GM12865 (cell line): ENCODE data around the gene RPUSD2.
A peak's percentile ranks its signal among the peaks of the same experiment; 100 is the strongest.

Experiments
- DNase-seq: peaks from one replicate; pipeline ENCODE4 v3.0.0; 2010; ENCODE audit warnings: low read depth
- H3K4me3 ChIP-seq: 2 replicates; pipeline ENCODE4 v1.5.1; 2011; ENCODE audit warnings: mild to moderate bottlenecking, low read depth, low read length, control low read depth
- TF ChIP-seq, protein P1 (sequence below): IDR thresholded peaks from 2 replicates; pipeline ENCODE4 v1.5.1; 2011; ENCODE audit warnings: low read length, control low read depth, low read depth, inconsistent platforms; ENCODE audit not compliant: insufficient read depth; ENCODE audit errors: missing control alignments

The RPUSD2 gene

DNA sequence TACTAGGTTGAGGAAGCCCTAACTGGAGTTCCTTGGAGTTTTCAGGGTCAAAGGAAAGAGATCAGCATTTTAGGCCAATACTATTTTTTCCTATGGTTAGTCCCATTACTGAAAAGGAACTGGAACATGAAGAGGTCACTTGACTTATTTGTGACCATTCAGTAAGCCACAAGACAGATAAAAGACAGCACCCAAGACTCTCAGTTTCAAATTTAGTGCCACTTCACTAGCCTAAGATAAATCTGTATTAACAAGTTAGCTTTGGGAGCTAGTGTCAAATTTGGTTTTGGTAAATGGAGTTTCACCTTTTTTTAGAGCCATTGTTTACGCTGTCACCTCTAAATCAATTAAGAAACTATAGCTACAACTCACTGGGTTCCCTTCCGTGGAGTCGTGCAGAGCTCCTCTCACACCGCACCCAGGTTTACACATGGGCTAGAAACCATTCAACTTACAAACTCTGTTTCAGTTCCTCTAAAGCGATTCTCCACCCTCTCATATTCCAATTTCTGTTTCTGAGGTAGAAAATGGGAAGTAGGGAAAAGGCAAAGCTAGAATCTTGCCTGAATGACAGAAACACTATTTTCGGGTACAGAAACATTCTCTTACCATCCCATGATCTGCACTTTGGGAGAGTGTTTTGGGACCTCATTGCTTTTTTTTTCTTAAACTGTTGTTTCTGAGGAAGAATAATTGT lies 18.6 kb upstream of the RPUSD2 start:
- peak; percentile 94 for DNase-seq
- TF ChIP-seq, protein P1, sequence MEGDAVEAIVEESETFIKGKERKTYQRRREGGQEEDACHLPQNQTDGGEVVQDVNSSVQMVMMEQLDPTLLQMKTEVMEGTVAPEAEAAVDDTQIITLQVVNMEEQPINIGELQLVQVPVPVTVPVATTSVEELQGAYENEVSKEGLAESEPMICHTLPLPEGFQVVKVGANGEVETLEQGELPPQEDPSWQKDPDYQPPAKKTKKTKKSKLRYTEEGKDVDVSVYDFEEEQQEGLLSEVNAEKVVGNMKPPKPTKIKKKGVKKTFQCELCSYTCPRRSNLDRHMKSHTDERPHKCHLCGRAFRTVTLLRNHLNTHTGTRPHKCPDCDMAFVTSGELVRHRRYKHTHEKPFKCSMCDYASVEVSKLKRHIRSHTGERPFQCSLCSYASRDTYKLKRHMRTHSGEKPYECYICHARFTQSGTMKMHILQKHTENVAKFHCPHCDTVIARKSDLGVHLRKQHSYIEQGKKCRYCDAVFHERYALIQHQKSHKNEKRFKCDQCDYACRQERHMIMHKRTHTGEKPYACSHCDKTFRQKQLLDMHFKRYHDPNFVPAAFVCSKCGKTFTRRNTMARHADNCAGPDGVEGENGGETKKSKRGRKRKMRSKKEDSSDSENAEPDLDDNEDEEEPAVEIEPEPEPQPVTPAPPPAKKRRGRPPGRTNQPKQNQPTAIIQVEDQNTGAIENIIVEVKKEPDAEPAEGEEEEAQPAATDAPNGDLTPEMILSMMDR = no peak
- peak overlapping the region; percentile 4 for H3K4me3 ChIP-seq

DNA sequence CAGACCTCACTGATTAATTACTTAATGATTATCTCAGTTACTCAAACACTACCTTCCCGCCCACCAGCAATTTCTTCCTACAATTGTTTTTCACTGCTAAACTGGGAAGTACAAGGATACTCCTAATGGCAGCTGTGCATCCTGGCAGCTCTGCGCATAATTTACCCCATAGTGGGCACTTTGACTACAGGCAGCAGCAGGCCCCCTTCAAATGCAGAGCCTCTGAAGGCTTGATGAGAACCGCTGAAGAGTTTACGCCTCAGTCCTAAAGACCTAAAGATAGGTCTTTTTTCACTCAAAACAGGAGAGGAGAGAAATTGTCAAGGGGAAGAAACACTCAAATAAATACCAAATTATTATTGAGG lies 15.0 kb upstream of the RPUSD2 start:
- peak overlapping the region; percentile 53 for H3K4me3 ChIP-seq
- TF ChIP-seq, protein P1 = no peak

DNA sequence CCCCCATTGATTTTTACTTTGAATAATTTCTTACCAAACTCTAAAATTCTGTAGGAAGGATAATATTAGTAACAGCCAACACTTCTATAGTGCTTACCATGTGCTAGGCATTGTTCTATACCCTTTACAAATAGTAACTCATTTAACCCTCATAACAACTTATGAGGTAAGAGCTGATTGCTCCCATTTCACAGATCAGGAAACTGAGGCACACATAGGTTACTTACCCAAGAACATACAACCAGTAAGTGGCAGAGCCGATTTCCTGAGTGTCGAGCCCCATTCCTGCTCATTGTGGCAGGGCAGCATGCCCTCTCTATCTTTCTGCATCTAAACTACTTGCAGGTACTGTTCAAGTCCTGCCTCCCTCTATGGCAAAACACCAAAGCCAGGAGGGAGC lies 13.2 kb upstream of the RPUSD2 start:
- DNase-seq = no peak
- TF ChIP-seq, protein P1 = no peak
- peak overlapping the region; percentile 3 for H3K4me3 ChIP-seq

More for the DNA sequence above, 15.0 kb upstream of the RPUSD2 start:
- peak; percentile 36 for DNase-seq

DNA sequence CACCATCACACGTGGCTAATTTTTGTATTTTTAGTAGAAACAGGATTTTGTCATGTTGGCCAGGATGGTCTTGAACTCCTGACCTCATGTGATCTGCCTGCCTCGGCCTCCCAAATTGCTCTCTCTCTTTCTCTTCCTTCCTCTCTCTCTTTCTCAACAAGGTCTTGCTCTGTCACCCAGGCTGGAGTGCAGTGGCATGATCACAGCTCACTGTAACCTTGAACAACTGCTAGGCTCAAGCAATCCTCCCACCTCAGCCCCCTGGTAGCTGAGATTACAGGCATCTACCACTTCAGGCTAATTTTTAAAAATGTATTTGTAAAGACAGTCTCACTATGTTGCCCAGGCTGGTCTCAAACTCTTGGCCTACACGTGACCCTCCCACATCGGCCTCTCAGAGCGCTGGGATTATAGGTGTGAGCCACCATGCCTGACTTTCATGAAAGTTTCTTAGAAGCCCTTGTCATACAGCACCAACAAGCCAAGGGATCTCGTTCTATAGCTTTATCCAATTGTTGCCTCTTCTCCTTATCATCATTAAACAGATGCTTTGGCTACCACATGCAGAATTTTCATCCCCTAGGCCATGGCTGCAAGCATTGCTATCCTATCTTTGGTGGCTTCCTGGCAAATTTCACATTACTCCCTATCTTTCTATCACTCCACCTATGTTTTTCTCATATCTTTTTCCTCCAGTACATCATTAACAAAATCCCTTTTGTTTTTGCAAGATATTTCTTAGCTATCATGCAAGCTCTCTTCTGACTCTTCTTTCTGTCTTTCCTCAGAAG lies 10.0 kb upstream of the RPUSD2 start:
- peak overlapping the region; percentile 56 for H3K4me3 ChIP-seq
- TF ChIP-seq, protein P1 = no peak
- no peak for DNase-seq

DNA sequence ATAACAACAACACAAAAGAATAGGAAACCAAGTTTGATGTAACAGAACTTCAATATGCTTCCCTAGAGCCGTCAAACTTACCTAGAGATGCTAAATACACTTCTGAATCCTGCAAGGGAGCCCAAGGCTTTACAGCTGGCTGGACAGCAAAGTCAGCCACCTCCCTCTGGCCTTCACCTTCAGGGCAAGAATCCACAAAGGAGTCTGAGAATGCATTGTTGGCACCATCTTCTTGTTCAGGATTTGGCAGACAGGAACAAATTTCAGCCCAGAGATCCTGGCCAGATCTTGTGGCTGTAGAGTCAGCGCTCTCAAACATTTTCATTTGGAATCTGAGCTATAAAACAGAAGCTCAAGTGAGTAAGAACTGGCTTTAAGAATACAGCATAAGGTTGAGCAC lies 6.4 kb upstream of the RPUSD2 start:
- no peak for DNase-seq
- no peak overlapping the region for H3K4me3 ChIP-seq
- TF ChIP-seq, protein P1 = no peak

DNA sequence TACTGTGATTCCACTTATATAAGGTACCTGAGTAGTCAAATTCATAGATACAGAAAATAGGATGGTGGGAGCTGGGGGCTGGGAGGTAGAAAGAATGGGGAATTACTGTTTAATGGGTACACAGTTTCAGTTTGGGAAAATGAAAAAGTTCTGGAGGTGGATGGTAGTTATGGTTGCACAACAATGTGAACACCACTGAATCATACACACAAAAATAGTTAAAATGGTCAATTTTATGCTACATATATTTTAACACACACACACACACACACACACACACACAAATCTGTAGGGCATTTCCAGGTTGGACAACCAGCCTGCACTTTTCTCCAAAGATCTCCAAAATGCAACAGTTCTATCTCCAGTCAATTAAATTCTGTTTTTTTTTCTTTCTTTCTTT lies 5.7 kb upstream of the RPUSD2 start:
- TF ChIP-seq, protein P1 = no peak
- DNase-seq = no peak
- H3K4me3 ChIP-seq = peak overlapping the region; percentile 98
